Activated naive CD8-positive, alpha-beta T cell (primary cell): Measurements from ENCODE around the gene TSHR.
A peak's percentile ranks its signal among the peaks of the same experiment; 100 is the strongest.

Experiments used
- H3K27ac Mint-ChIP-seq: one replicate; pipeline ENCODE4 v1.8.0; 2021; ENCODE audit warnings: mixed read lengths
- H3K27me3 Mint-ChIP-seq: one replicate; pipeline ENCODE4 v1.8.0; 2021; ENCODE audit warnings: mixed read lengths
- H3K36me3 Mint-ChIP-seq: one replicate; pipeline ENCODE4 v1.8.0; 2021; ENCODE audit warnings: mixed read lengths
- H3K4me1 Mint-ChIP-seq: one replicate; pipeline ENCODE4 v1.8.0; 2021; ENCODE audit warnings: low read depth, mixed read lengths
- H3K4me3 Mint-ChIP-seq: one replicate; pipeline ENCODE4 v1.8.0; 2021; ENCODE audit warnings: mild to moderate bottlenecking, mixed read lengths
- H3K9me3 Mint-ChIP-seq: one replicate; pipeline ENCODE4 v1.8.0; 2021; ENCODE audit warnings: low read depth, mixed read lengths

Gene TSHR

DNA sequence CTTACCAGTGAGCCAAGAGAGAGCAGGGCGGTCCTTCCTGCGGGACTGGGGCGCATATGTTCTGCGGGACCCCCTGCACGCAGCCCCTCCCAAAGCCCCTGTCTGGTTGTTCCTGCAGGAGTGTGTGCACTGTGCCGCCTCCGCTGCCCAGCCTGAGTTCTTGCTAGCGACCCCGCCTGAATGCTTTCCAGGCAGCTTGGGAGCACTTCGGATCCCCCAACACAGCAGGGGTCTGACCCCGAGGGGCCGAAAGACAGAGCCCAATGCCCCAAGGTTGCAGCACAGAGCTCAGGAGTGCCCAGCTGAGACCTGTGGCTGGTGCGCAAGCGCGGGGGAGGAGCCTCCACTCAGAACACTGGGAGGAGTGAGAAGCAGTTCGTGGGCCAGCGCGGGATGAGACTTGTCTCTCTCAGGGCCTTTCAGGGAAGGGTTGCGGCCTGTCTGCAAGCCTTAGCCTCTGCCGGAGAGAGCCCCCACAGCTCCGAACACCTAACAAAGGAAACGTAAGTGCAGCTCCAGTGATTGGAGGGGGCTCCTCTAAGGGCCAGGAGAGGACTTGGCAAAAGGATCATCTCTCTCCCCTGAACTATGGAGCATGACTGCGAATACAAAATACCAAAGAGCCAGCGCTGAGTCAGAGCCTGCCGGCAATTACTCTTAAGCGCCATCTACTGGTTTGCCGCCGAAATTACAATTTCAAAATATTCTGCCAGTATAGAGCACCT, 214.8 kb downstream of the TSHR start:
- H3K27me3 Mint-ChIP-seq, result no peaks in the 10 kb centered on the region
- H3K27ac Mint-ChIP-seq, result peak overlapping the region; percentile 94
- peak overlapping the region; percentile 90 for H3K4me3 Mint-ChIP-seq
- no peaks in the 10 kb centered on the region for H3K9me3 Mint-ChIP-seq
- H3K36me3 Mint-ChIP-seq, result no peaks in the 10 kb centered on the region
- H3K4me1 Mint-ChIP-seq, result peaks cover 16% of the 10 kb centered on the region

GRCh38 chr14:81170829-81171195, 215.4 kb downstream of the TSHR start:
- Mint-ChIP-seq H3K4me1 (peaks cover 16% of the 10 kb centered on the region), H3K27me3 (no peaks in the 10 kb centered on the region), H3K27ac (peak overlapping the region; percentile 94), H3K4me3 (peak overlapping the region; percentile 90), H3K36me3 (no peaks in the 10 kb centered on the region), H3K9me3 (no peaks in the 10 kb centered on the region)

GRCh38 chr14:81172353-81172752, 216.9 kb downstream of the TSHR start:
- no peak overlapping the region for H3K27ac Mint-ChIP-seq
- no peak overlapping the region for H3K4me3 Mint-ChIP-seq
- H3K4me1 Mint-ChIP-seq, result peaks cover 16% of the 10 kb centered on the region

DNA sequence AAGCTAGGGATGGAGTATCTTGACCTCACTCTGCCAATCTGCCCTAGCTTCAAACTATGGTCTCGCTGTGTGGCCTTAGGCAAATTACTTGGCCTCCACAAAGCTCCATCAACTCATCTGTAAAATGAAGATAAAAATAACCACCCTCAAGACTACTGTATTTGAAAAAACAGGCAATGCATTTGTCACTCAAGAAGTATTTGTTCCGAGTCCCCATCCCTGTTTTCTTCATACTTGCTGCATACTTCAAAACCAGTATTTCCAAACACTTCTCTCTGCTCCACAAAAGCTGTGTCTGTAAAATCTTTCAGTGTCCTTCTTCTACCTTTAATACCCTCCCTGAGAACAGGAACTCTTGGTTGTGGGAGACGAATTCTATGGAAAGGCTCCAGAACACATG, 217.5 kb downstream of the TSHR start:
- no peak overlapping the region for H3K4me3 Mint-ChIP-seq
- no peaks in the 10 kb centered on the region for H3K27me3 Mint-ChIP-seq
- peaks cover 18% of the 10 kb centered on the region for H3K4me1 Mint-ChIP-seq
- H3K9me3 Mint-ChIP-seq, result no peaks in the 10 kb centered on the region
- H3K36me3 Mint-ChIP-seq, result no peaks in the 10 kb centered on the region
- no peak overlapping the region for H3K27ac Mint-ChIP-seq

More at GRCh38 chr14:81172353-81172752, 216.9 kb downstream of the TSHR start:
- Mint-ChIP-seq H3K9me3 (no peaks in the 10 kb centered on the region), H3K27me3 (no peaks in the 10 kb centered on the region), H3K36me3 (no peaks in the 10 kb centered on the region)

DNA sequence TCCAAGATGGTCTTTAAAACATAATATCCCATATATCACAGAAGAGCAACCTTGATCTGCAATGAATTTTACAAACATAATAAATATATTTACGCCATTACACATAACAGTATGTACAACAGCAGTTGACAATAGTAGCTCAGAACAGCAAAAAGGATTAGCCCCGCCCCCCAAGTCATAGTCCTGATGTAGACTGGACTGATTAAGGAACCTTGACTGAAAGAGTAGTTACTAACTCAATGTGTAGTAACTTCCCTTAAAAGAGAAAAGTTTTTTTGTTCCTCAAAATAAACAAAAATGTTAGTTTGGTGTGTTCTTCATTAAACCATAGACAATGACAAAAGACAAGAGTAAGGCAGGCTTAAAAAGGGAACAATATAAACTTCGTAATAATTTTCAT, 220.8 kb downstream of the TSHR start:
- no peaks in the 10 kb centered on the region for H3K9me3 Mint-ChIP-seq
- H3K27me3 Mint-ChIP-seq, result no peaks in the 10 kb centered on the region
- H3K36me3 Mint-ChIP-seq, result peaks cover 2% of the 10 kb centered on the region
- H3K4me3 Mint-ChIP-seq, result no peak overlapping the region
- H3K4me1 Mint-ChIP-seq, result peaks cover 3% of the 10 kb centered on the region
- H3K27ac Mint-ChIP-seq, result no peak overlapping the region

GRCh38 chr14:81177225-81177624, 221.8 kb downstream of the TSHR start:
- Mint-ChIP-seq H3K27ac (no peak overlapping the region), H3K9me3 (no peaks in the 10 kb centered on the region), H3K36me3 (peaks cover 5% of the 10 kb centered on the region), H3K4me1 (peaks cover 9% of the 10 kb centered on the region), H3K4me3 (no peak overlapping the region), H3K27me3 (no peaks in the 10 kb centered on the region)

- Mint-ChIP-seq H3K4me3 (no peak overlapping the region), H3K27ac (no peak overlapping the region), H3K9me3 (no peaks in the 10 kb centered on the region), H3K27me3 (no peaks in the 10 kb centered on the region), H3K36me3 (peaks cover 5% of the 10 kb centered on the region), H3K4me1 (peaks cover 14% of the 10 kb centered on the region)
Observed at GRCh38 chr14:81178063-81178462, 222.6 kb downstream of the TSHR start.

GRCh38 chr14:81179631-81180030, 224.2 kb downstream of the TSHR start:
- H3K27ac Mint-ChIP-seq, result no peak overlapping the region
- H3K4me3 Mint-ChIP-seq, result no peak overlapping the region
- peaks cover 22% of the 10 kb centered on the region for H3K4me1 Mint-ChIP-seq
- H3K36me3 Mint-ChIP-seq, result peaks cover 11% of the 10 kb centered on the region
- no peaks in the 10 kb centered on the region for H3K9me3 Mint-ChIP-seq
- H3K27me3 Mint-ChIP-seq, result no peaks in the 10 kb centered on the region

DNA sequence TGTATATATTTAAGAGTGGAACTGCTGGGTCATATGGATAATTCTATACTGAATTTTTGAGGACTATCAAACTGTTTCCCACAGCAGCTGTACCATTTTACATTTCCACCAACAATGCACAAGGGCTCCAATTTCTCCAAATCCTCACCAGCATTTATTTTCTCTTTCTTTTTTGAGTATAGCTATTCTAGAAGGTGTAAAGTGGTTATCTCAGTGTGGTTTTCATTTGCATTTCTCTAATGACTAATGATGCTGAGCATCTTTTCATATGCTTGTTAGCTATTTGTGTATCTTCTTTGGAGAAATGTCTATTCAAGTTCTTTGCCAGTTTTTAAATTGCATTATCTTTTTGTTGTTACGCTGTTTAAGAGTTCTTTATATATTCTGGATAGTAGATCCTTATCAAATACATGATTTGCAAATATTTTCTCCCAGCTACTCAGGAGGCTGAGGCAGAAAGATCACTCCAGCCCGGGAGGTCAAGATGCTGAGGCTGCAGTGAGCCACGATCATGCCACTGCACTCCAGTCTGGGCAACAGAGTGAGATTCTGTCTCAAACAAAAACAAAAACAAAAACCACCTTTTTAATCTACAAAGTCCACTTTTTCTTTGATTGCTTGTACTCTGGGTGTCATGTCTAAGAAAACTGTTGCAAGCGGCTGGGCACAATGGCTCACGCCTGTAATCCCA, 232.6 kb downstream of the TSHR start:
- Mint-ChIP-seq H3K27ac (peak overlapping the region; percentile 38), H3K4me3 (no peak overlapping the region)

DNA sequence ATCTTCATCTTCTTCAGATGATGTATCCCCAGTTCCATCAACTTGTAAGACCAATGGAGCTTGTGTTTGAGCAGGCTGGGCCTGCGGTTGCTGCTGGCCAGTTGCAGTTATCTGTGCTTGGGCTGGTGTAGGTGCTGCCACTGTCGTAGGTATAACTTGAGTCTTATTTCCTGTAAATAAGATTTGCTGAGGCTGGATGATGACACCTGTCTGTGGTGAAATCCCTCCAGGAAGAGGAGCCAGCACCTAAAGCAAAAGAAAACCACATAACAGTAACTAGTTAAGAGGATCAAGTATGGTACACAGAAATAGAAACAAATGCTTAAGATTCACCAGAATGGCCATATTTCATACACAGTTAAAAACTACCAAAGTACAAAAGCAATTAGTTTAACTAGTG, 237.2 kb downstream of the TSHR start:
- peaks cover 14% of the 10 kb centered on the region for H3K36me3 Mint-ChIP-seq
- H3K4me1 Mint-ChIP-seq, result peaks cover 51% of the 10 kb centered on the region
- peak overlapping the region; percentile 94 for H3K27ac Mint-ChIP-seq
- H3K9me3 Mint-ChIP-seq, result no peaks in the 10 kb centered on the region
- peak overlapping the region; percentile 48 for H3K4me3 Mint-ChIP-seq
- H3K27me3 Mint-ChIP-seq, result no peaks in the 10 kb centered on the region

More for the DNA sequence above, 232.6 kb downstream of the TSHR start:
- Mint-ChIP-seq H3K36me3 (peaks cover 16% of the 10 kb centered on the region), H3K4me1 (peaks cover 52% of the 10 kb centered on the region), H3K9me3 (no peaks in the 10 kb centered on the region), H3K27me3 (no peaks in the 10 kb centered on the region)

DNA sequence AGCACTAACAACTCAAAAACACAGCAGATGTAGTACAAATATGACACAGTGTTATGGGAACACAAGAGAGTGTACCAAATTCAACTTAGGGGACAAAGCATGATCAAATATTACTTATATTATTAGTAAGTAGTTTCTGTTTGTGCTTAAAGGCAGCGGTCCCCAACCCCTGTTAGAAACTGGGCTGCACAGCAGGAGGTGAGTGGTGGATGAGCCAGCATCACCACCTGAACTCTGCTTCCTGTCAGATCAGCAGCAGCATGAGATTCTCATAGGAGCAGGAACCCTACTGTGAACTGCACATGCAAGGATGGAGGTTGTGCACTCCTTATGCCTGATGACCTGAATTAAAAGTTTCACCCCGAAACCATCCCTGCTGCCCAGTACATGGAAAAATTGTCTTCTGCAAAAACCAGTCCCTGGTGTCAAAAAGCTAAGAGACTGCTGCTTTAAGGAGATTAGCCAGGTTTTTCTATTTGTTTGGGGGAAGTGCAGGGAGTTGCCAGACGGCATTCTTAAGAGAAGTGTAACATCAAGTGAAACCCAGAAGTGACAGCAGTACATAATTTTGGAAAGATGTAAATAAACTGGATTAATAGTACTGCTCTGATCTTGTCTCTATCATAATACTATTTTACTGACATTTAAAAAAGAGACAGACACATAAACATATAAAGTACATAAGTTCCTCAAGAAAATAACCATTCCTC, 238.7 kb downstream of the TSHR start:
- peaks cover 11% of the 10 kb centered on the region for H3K36me3 Mint-ChIP-seq

More for the DNA sequence above, 238.7 kb downstream of the TSHR start:
- Mint-ChIP-seq H3K4me1 (peaks cover 41% of the 10 kb centered on the region), H3K27ac (peak overlapping the region; percentile 2), H3K4me3 (no peak overlapping the region), H3K9me3 (no peaks in the 10 kb centered on the region), H3K27me3 (no peaks in the 10 kb centered on the region)
